ENCODE measurements around the gene KDM1A. TPM values are rescaled to one million over a fixed set of nuclear protein-coding genes. Genes with fewer than 3 reads are reported as not detected.

The KDM1A gene
- 10 to 100 TPM; 48.8 to 49.1 TPM for total RNA-seq

DNA sequence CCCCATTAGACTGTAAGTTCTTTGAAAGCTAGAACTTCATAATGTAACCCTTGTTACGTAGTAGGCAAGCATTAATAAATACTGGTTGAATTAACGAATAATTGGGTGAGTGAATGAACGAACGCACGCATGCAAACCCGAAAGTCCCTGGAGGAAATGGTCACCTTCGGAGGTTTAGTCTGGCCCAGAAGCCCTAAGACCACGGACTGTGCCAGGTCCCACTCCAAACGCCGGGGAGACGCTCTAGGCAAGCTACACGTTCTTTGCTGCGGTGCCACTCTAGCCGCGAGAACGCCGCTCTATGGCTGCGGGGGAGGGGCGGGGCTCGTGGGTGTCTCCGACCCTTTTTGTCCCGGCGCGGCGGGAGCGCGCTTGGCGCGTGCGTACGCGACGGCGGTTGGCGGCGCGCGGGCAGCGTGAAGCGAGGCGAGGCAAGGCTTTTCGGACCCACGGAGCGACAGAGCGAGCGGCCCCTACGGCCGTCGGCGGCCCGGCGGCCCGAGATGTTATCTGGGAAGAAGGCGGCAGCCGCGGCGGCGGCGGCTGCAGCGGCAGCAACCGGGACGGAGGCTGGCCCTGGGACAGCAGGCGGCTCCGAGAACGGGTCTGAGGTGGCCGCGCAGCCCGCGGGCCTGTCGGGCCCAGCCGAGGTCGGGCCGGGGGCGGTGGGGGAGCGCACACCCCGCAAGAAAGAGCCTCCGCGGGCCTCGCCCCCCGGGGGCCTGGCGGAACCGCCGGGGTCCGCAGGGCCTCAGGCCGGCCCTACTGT lies at the start of gene KDM1A:
TSS of gene KDM1A (plus strand) at position 375 of the 769 bp plus-strand sequence. CDS start at position 504, 129 bp downstream.

DNA sequence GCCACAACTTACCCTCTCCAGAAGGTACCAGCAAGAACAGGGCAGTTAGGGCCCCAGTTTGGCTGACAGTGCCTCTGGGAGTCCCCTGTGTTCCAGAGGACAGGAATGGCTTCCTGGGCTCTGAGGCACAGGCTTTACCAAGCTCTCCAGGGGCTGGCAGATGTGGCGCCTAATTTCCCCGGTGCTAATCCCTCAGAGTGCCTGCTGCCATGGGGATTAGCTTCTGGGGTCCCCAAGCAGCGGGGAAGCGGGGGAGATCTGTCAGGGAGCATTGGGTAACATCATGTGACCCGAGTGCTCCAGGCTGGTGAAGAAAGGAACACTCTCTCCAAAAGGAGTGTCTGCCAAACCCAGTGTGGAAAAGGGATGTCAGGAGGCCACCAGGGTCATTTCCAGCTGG lies 46.5 kb upstream of the KDM1A start, which contains the start of gene LACTBL1:
TSS of gene LACTBL1 (minus strand) at position 107 of the 400 bp plus-strand sequence. CDS start 550 bp downstream, outside the sequence.

Small RNA genes within 50 kb of the gene (microRNA-seq; reads per million reads assigned to microRNA genes)
- not detected for gene MIR3115 (ENCODE audit: borderline microRNAs expressed, borderline replicate concordance)
- not detected for gene MIR4419A (ENCODE audit: borderline microRNAs expressed, borderline replicate concordance)

Other genes with a start within 250 kb of the KDM1A start
- not detected for gene LACTBL1, start 46.6 kb upstream of the KDM1A start, total RNA-seq
- not detected for gene TEX46, start 3.6 kb upstream of the KDM1A start, total RNA-seq
- 10 to 100 TPM; 17.8 to 18.7 TPM for gene LUZP1, start 149.4 kb downstream of the KDM1A start, total RNA-seq
- not detected for gene HTR1D, start 198.0 kb downstream of the KDM1A start, total RNA-seq

Measured in activated naive CD4-positive, alpha-beta T cell treated with anti-CD3 and anti-CD28 coated beads, Interleukin-2, amount 10 ng/mL, durations not matched to agents 5 hours and 36 hours (primary cell).